Liver (tissue), 9 donors: ENCODE data around the gene U2AF2. TPM values are rescaled to one million over a fixed set of nuclear protein-coding genes. Genes with fewer than 3 reads are reported as not detected.

ENCODE experiments used
- DNase-seq: peaks from one replicate; pipeline ENCODE4 v3.0.0-alpha.2; 2017; ENCODE audit warnings: low spot score
- H3K27ac ChIP-seq, 2 donors: one replicate each; pipeline ENCODE4 v1.7.0; 2013; ENCODE audit warnings: inconsistent platforms in 2 of 2, low read length in 2 of 2, control low read depth in 1 of 2, low read depth in 1 of 2, mild to moderate bottlenecking in 1 of 2
- H3K27me3 ChIP-seq, 4 donors: one replicate each; pipeline versions ENCODE4 v1.6.1 to v1.7.0; 2013; ENCODE audit warnings: low read length in 3 of 4, inconsistent platforms in 1 of 4, mild to moderate bottlenecking in 1 of 4, moderate library complexity in 1 of 4; ENCODE audit not compliant: control insufficient read depth in 4 of 4, insufficient read depth in 4 of 4
- H3K36me3 ChIP-seq, 4 donors: one replicate each; pipeline versions ENCODE4 v1.6.1 to v1.7.0; 2013; ENCODE audit warnings: low read length in 3 of 4, mild to moderate bottlenecking in 3 of 4, low read depth in 1 of 4, moderate library complexity in 1 of 4; ENCODE audit not compliant: control insufficient read depth in 4 of 4, insufficient read depth in 3 of 4
- H3K4me1 ChIP-seq, 4 donors: one replicate each; pipeline versions ENCODE4 v1.6.1 to v1.7.0; 2013; ENCODE audit warnings: low read length in 3 of 4, mild to moderate bottlenecking in 3 of 4, moderate library complexity in 1 of 4; ENCODE audit not compliant: control insufficient read depth in 4 of 4, insufficient read depth in 4 of 4
- H3K4me3 ChIP-seq, 3 donors: one replicate each; pipeline versions ENCODE4 v1.6.1 to v1.7.0; 2013; ENCODE audit warnings: low read length in 3 of 3, control low read depth in 1 of 3, low read depth in 1 of 3, mild to moderate bottlenecking in 1 of 3
- H3K9ac ChIP-seq, 2 donors: one replicate each; pipeline ENCODE4 v1.7.0; 2013; ENCODE audit warnings: low read length in 2 of 2, mild to moderate bottlenecking in 2 of 2, moderate library complexity in 2 of 2, control low read depth in 1 of 2, low read depth in 1 of 2
- H3K9me3 ChIP-seq, 4 donors: one replicate each; pipeline versions ENCODE4 v1.6.1 to v1.7.0; 2013; ENCODE audit warnings: low read length in 3 of 4; ENCODE audit not compliant: control insufficient read depth in 4 of 4
- CTCF ChIP-seq: fragments of 150-350 bp; IDR thresholded peaks from 2 replicates; pipeline ENCODE4 v1.5.1; 2017; ENCODE audit warnings: improper control_type of control experiment, low read depth, low read length; ENCODE audit not compliant: missing input control
- EGR1 ChIP-seq, 2 donors: IDR thresholded peaks; 2 replicates each; pipeline ENCODE4 v1.6.1; 2016 to 2018; ENCODE audit warnings: antibody characterized with exemption in 2 of 2, low read depth in 2 of 2
- FOXA2 ChIP-seq: IDR thresholded peaks from 2 replicates; pipeline ENCODE4 v1.6.1; 2016; ENCODE audit warnings: antibody characterized with exemption
- GABPA ChIP-seq, 2 donors: IDR thresholded peaks in 1 of 2; conservative IDR thresholded peaks in 1 of 2; 2 replicates each; pipeline ENCODE4 v1.6.1; 2016; ENCODE audit warnings: antibody characterized with exemption in 2 of 2, mild to moderate bottlenecking in 1 of 2, moderate library complexity in 1 of 2
- HNF4A ChIP-seq, 2 donors: conservative IDR thresholded peaks; 2 replicates each; pipeline ENCODE4 v1.6.1; 2016; ENCODE audit warnings: antibody characterized with exemption in 2 of 2, mild to moderate bottlenecking in 2 of 2
- HNF4G ChIP-seq: IDR thresholded peaks from 2 replicates; pipeline ENCODE4 v1.6.1; 2016; ENCODE audit warnings: antibody characterized with exemption
- JUND ChIP-seq, 2 donors: IDR thresholded peaks; 2 replicates each; pipeline ENCODE4 v1.6.1; 2016; ENCODE audit warnings: antibody characterized with exemption in 2 of 2
- NR2F2 ChIP-seq: IDR thresholded peaks from 2 replicates; pipeline ENCODE4 v1.6.1; 2016; ENCODE audit warnings: antibody characterized with exemption
- RAD21 ChIP-seq, 2 donors: IDR thresholded peaks; 2 replicates each; pipeline ENCODE4 v1.6.1; 2016; ENCODE audit warnings: antibody characterized with exemption in 2 of 2, mild to moderate bottlenecking in 2 of 2
- REST ChIP-seq: IDR thresholded peaks from 2 replicates; pipeline ENCODE4 v1.6.1; 2016; ENCODE audit warnings: antibody characterized with exemption, mild to moderate bottlenecking
- RXRA ChIP-seq, 2 donors: IDR thresholded peaks; 2 replicates each; pipeline ENCODE4 v1.6.1; 2017 to 2018; ENCODE audit warnings: antibody characterized with exemption in 2 of 2, mild to moderate bottlenecking in 1 of 2
- SP1 ChIP-seq: IDR thresholded peaks from 2 replicates; pipeline ENCODE4 v1.6.1; 2018; ENCODE audit warnings: antibody characterized with exemption, mild to moderate bottlenecking
- TAF1 ChIP-seq: conservative IDR thresholded peaks from 2 replicates; pipeline ENCODE4 v1.6.1; 2016; ENCODE audit warnings: antibody characterized with exemption, mild to moderate bottlenecking
- YY1 ChIP-seq: IDR thresholded peaks from 2 replicates; pipeline ENCODE4 v1.6.1; 2016; ENCODE audit warnings: antibody characterized with exemption, mild to moderate bottlenecking
- ZBTB33 ChIP-seq: IDR thresholded peaks from 2 replicates; pipeline ENCODE4 v1.6.1; 2016; ENCODE audit warnings: antibody characterized with exemption
- WGBS: extraction: QIAGEN DNeasy Blood & Tissue Kit; methylation state at CpG from one replicate; pipeline ENCODE4 v1.1.7; 2013; 5-methylcytosine and 5-hydroxymethylcytosine counted together
- polyA plus RNA-seq, 2 donors: library from polyadenylated mRNA; stranded (reverse) in 1 of 2; unstranded in 1 of 2; fragments of 200-250 nt in 1 of 2; fragments of >200 nt in 1 of 2; fragmentation: Nextera tagmentation in 1 of 2; extraction: Ambion mirVana in 1 of 2; gene quantifications; one replicate each; pipeline versions ENCODE4 v1.2.1 to v1.2.3, GENCODE V29; 2013 to 2015
- total RNA-seq, 2 donors: library from RNA; depleted of rRNA; stranded (reverse); fragments of >200 nt; gene quantifications; one replicate each; pipeline ENCODE4 v1.2.3, GENCODE V29; 2014
- TF ChIP-seq, protein P1 (sequence below): IDR thresholded peaks from 2 replicates; pipeline ENCODE4 v1.6.1; 2016; ENCODE audit warnings: antibody characterized with exemption
- donor health status: healthy.
- donor health status: healthy.
- donor health status: healthy.
- donor health status: healthy.
- donor health status: healthy.

U2AF2 gene
- total and polyA plus RNA-seq, 4 donors, result 8.6 to 66.6 (median 51.2) TPM

DNA sequence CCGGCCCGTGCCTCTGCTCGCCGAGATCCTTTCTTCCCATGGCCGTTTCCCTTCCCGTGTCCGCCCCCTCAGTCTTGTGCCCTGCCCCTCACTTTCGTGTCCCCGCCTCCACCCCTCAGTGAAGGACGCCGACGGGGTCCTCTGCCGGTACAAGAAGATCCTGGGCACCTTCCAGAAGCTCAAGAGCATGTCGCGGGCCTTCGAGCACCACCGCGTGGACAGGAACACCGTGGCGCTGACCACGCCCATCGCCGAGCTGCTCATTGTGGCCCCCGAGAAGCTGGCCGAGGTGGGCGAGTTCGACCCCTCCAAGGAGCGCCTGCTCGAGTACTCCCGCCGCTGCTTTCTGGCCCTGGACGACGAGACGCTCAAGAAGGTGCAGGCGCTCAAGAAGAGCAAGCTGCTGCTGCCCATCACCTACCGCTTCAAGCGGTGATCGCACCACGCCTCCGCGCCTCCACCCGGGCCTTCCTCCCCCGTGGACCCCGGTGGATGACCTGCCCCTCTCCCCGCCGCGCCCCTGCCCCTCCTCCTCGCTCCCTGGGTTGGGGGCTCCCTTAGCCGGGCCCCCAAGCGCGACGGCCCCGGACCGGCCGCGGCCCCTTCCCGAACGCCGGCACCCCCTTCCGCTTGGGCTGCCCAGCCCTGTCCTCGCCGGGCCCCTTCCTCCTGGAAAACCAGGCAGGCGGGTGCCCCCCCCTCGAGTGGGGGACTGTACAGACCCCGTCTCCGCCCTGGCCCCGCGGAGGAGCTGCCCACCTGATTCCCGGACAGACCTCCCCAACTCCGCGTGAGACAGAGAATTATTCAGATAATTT lies 2.3 kb upstream of the U2AF2 start:
- TF ChIP-seq NR2F2 (no peak), EGR1 (IDR thresholded peaks at IDR 0.05; ENCODE audit: low read depth in 2 of 2) (no peak), SP1 (no peak), REST (no peak), RAD21 (IDR thresholded peaks at IDR 0.05) (no peak), HNF4G (no peak), CTCF (no peak), ZBTB33 (no peak), GABPA (IDR thresholded peaks at IDR 0.05 in 1 of 2, conservative IDR thresholded peaks at IDR 0.05 in 1 of 2) (no peak), RXRA (IDR thresholded peaks at IDR 0.05) (no peak), HNF4A (conservative IDR thresholded peaks at IDR 0.05) (no peak), YY1 (no peak), JUND (IDR thresholded peaks at IDR 0.05) (no peak), TAF1 (no peak), FOXA2 (no peak)
- TF ChIP-seq, protein P1, sequence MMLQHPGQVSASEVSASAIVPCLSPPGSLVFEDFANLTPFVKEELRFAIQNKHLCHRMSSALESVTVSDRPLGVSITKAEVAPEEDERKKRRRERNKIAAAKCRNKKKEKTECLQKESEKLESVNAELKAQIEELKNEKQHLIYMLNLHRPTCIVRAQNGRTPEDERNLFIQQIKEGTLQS, result no peak
- no peaks in the 10 kb centered on the region for H3K36me3 ChIP-seq
- no peak for DNase-seq
- H3K27me3 ChIP-seq, result no peaks in the 10 kb centered on the region
- no peak overlapping the region for H3K4me3 ChIP-seq
- 90% methylated on average over 71 of the region's 71 CpGs for WGBS
- H3K27ac ChIP-seq, result no peak overlapping the region
- no peak overlapping the region for H3K9ac ChIP-seq
- H3K4me1 ChIP-seq, result peaks cover 14 to 38% (median 33%) of the 10 kb centered on the region in 4 donors
- no peaks in the 10 kb centered on the region for H3K9me3 ChIP-seq
